ENCODE measurements around the gene KCNB1. TPM values are rescaled to one million over a fixed set of nuclear protein-coding genes. Genes with fewer than 3 reads are reported as not detected.
"Not testable (repeated sequence)": the region's sequence is repeated elsewhere in the genome, so short reads cannot be mapped to it uniquely, and the experiment has no call there.

The KCNB1 gene
- total RNA-seq, 1 donor from 2014 or later, result 0.52 TPM

- ATAC-seq, result no peak
These were observed 164.4 kb downstream of the KCNB1 start for GRCh38 chr20:49318091-49318429.

GRCh38 chr20:49316704-49317103, 165.8 kb downstream of the KCNB1 start:
- ATAC-seq, result no peak

GRCh38 chr20:49315580-49315979, 166.9 kb downstream of the KCNB1 start:
- ATAC-seq, result no peak

DNA sequence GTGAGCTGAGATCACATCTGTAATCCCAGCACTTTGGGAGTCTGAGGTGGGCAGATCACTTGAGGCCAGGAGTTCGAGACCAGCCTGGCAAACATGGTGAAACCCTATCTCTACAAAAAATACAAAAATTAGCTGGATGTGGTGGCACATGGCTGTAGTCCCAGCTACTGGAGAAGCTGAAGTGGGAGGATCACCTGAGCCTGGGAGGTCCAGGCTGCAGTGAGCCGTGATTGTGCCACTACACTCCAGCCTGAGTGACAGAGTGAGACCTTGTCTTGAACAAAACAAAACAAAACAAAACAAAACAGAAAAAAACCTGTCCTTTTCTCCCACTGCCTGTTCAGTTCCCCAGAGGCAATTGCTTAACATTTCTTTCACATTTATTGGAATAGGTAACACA, 168.4 kb downstream of the KCNB1 start:
- not testable (repeated sequence) for ATAC-seq

Other genes with a start within 250 kb of the KCNB1 start
- 10.7 TPM for gene ZNFX1, start 204.6 kb downstream of the KCNB1 start, total RNA-seq
- 2.9 TPM for gene PTGIS, start 85.5 kb upstream of the KCNB1 start, total RNA-seq
- gene B4GALT5, start 231.2 kb upstream of the KCNB1 start, total RNA-seq, result 31.3 TPM

All from esophagus mucosa (tissue), 1 donor.